Esophagus squamous epithelium (tissue), 4 donors: ENCODE measurements around the gene LCE1A.

Experiments
- CTCF ChIP-seq, 6 experiments: fragments of 450-650 bp in 4 of 6; fragments of 200-600 bp in 2 of 6; sonication (generic) in 2 of 6; IDR thresholded peaks; one replicate each; pipeline ENCODE4 v1.5.1; 2016 to 2019; ENCODE audit warnings: antibody characterized with exemption in 6 of 6, mild to moderate bottlenecking in 4 of 6, moderate library complexity in 4 of 6
- POLR2A ChIP-seq, 4 donors: fragments of 450-650 bp; IDR thresholded peaks; one replicate each; pipeline ENCODE4 v1.6.1; 2017; ENCODE audit warnings: antibody characterized with exemption in 4 of 4, mild to moderate bottlenecking in 4 of 4, moderate library complexity in 3 of 4

GRCh38 chr1:152777510-152778137 is 49.6 kb upstream of the LCE1A start:
- TF ChIP-seq POLR2A (IDR thresholded peaks at IDR 0.05) (no peak), CTCF (IDR thresholded peaks at IDR 0.05) (peak in 3 of 6 experiments; percentile 14 to 57 (median 19))
